Measurements from ENCODE around the gene PRRC2A.

Gene PRRC2A

GRCh38 chr6:31663126-31663960 is 42.8 kb downstream of the PRRC2A start:
- in situ Hi-C loops (cut with HindIII; ENCODE audit: low sequenced_read_pairs), result no loop called here

GRCh38 chr6:31663961-31664789 is 43.7 kb downstream of the PRRC2A start:
- in situ Hi-C loops (cut with HindIII; ENCODE audit: low sequenced_read_pairs), result no loop called here

DNA sequence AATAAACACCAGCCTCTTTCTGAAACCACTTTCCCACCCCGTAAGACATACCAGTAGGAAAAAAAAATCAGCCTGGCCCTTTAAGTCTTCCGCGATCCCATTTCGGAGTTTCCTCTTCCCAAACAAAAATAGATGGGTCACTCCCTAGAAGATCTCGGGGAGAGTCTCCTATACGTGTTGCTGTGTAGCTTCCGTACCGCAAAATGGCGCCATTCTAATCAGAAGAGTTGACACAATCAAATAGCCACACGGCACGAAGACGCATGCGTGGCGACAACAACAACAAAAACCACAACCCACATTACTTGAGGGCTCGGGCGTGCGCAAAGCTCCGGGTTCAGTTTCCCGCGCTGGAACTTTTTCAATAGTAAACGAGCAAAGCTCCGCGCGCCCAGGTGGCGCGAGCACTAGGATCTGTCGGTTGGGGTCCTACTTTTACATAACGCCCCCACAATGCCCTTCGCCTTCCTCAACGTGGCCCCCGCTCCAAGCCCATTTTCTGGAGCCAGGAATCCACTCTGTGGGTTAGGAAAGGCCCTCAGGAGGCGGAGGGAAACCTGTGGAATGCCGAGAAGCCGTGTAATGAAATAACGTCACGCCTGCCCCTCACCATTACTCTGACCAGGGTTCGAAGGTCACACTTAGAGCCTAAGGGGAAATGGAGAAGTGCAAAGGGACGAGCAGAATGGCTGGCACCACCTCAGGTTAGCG is 44.4 kb downstream of the PRRC2A start, which contains the start of gene GPANK1:
Gene GPANK1, minus strand, starts transcription at position 208 of the 711 bp plus-strand sequence. CDS start 519 bp downstream, outside the sequence.
- in situ Hi-C loops (cut with HindIII; ENCODE audit: low sequenced_read_pairs), result no loop called here

DNA sequence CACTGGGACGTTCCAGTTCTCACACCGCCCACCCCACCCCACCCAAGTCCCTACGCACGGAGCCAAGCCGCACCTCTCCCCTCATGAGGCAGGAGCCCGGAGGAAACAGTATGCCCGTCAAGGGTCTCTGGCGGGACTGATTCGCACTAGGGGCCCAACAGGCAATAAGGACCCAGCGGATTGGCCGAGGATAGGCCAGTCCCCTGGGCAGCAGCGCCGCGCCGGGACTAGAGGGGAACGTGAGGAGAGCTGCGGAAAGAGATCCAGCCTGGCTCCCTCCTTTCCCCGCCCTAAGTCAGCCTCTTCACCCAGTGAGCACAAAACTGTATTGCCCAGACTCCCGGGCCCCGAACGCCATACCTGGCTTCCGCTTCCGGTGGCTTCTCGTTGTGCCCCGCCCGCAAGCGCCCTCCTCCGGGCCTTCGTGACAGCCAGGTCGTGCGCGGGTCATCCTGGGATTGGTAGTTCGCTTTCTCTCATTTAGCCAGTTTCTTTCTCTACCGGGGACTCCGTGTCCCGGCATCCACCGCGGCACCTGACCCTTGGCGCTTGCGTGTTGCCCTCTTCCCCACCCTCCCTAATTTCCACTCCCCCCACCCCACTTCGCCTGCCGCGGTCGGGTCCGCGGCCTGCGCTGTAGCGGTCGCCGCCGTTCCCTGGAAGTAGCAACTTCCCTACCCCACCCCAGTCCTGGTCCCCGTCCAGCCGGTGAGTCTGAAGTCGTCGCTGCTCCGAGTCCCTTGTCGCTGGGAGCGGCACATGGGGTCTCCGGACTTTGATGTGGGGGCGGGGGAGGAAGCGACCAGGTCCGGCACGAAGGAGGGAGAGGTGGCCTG is 45.2 kb downstream of the PRRC2A start, which contains the start of gene CSNK2B:
Gene CSNK2B, plus strand, starts transcription at position 580 of the 836 bp plus-strand sequence. CDS start 752 bp downstream, outside the sequence.
- in situ Hi-C loops (cut with HindIII; ENCODE audit: low sequenced_read_pairs), result no loop called here

GRCh38 chr6:31666337-31666965 is 45.9 kb downstream of the PRRC2A start:
- in situ Hi-C loops (cut with HindIII; ENCODE audit: low sequenced_read_pairs), result no loop called here

DNA sequence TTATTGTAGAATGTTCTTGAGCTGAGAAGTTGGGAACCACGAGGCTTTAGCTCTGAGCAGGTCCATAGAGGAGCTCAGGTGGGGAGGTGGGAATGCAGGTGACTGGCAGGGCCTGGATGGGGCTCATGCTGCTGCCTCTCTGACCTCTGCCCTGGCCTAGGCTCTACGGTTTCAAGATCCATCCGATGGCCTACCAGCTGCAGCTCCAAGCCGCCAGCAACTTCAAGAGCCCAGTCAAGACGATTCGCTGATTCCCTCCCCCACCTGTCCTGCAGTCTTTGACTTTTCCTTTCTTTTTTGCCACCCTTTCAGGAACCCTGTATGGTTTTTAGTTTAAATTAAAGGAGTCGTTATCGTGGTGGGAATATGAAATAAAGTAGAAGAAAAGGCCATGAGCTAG is 49.2 kb downstream of the PRRC2A start, which contains the start of gene LY6G5B:
Gene LY6G5B, plus strand, starts transcription at position 301 of the 400 bp plus-strand sequence. CDS start 975 bp downstream, outside the sequence.
- in situ Hi-C loops (cut with HindIII; ENCODE audit: low sequenced_read_pairs), result no loop called here

GRCh38 chr6:31676322-31676903 is 55.9 kb downstream of the PRRC2A start:
- in situ Hi-C loops (cut with HindIII; ENCODE audit: low sequenced_read_pairs), result no loop called here

GRCh38 chr6:31676904-31677303 is 56.4 kb downstream of the PRRC2A start:
- in situ Hi-C loops (cut with HindIII; ENCODE audit: low sequenced_read_pairs), result no loop called here

- in situ Hi-C loops (cut with HindIII; ENCODE audit: low sequenced_read_pairs), result no loop called here
Measured at GRCh38 chr6:31677955-31678354, 57.4 kb downstream of the PRRC2A start.

GRCh38 chr6:31680226-31681134 is 60.0 kb downstream of the PRRC2A start, which contains the start of gene LY6G5C:
Gene LY6G5C (minus strand): TSS chr6:31681067. CDS start chr6:31680373, 694 bp downstream.
- in situ Hi-C loops (cut with HindIII; ENCODE audit: low sequenced_read_pairs), result no loop called here

GRCh38 chr6:31681135-31681671 is 60.7 kb downstream of the PRRC2A start:
- in situ Hi-C loops (cut with HindIII; ENCODE audit: low sequenced_read_pairs), result no loop called here

DNA sequence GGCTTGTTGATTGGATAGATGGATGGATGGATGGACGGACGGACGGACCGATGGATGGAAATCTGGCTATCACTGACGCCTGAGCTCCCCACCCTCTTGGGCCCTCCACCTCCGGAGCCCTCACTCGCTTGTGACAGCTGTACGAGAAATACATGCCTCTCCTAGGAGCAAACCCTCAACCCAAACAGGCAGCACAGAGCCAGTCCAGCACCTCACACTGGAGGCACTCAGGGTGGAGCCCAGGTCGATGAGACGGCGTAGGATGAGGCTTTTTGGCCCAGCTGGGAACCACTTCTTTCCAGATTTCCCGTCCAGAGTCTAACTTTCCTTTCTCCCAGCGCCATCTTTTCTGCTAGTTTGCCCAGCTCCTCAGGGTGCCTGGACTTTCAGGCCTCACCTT is 63.1 kb downstream of the PRRC2A start:
- in situ Hi-C loops (cut with HindIII; ENCODE audit: low sequenced_read_pairs), result no loop called here

DNA sequence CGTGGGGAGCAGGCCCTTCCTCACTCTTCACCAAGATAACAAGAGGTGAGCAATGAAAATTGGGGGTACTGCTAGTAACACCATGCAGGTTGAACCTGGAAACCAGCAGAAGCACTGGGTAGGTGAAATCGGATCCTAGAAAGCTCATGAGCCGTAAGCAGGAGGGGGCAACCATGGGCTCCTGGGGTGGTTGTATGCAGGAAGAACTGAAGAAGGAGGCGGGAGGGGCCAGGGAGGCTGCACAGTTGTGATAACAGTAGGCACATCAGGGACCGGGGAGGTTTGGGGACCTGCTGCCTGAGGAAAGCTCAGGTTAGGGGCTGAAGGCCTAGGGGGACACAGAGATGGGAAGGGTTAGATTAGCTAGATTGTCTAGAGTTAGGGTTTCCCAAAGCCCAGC is 66.0 kb downstream of the PRRC2A start:
- in situ Hi-C loops (cut with HindIII; ENCODE audit: low sequenced_read_pairs), result no loop called here

DNA sequence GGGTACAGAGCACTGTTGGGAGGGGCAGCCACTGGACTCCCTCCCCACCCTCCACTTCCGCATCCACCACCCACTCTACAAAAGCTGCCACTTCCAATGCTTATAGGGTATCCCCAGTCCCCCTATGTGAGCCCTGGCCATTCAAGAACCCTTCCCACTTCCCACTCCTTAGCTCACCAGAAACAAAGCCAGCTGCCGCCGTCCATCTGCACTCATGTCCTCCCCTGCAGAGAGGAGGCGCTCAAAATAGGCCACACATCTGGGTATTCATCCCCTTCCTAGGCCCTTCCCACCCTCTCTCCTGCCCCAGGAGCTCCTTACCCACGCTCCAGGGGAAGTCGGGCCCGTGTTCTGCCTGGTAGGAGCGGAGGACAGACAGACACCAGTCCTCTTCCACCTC is 66.8 kb downstream of the PRRC2A start:
- in situ Hi-C loops (cut with HindIII; ENCODE audit: low sequenced_read_pairs), result no loop called here
